H9 (cell line): Measurements from ENCODE around the gene GALNT4. TPM values are rescaled to one million over a fixed set of nuclear protein-coding genes. Genes with fewer than 3 reads are reported as not detected.

ENCODE experiments used
- DNase-seq: peaks from one replicate; pipeline ENCODE4 v3.0.0-alpha.2; 2017
- H2AFZ ChIP-seq: one replicate; pipeline ENCODE4 v1.6.1; 2013; ENCODE audit warnings: mild to moderate bottlenecking, low read length, control low read depth, moderate library complexity
- H2AK5ac ChIP-seq: 2 replicates; pipeline ENCODE4 v1.6.1; 2013; ENCODE audit warnings: low read length, control low read depth, mixed read lengths; ENCODE audit not compliant: insufficient read length
- H2BK120ac ChIP-seq: one replicate; pipeline ENCODE4 v1.6.1; 2013; ENCODE audit warnings: low read depth, mild to moderate bottlenecking, low read length, control low read depth, inconsistent platforms; ENCODE audit not compliant: poor library complexity, severe bottlenecking
- H2BK12ac ChIP-seq: 2 replicates; pipeline ENCODE4 v1.6.1; 2013; ENCODE audit warnings: low read length, control low read depth, mixed read lengths, low read depth; ENCODE audit not compliant: insufficient read length
- H2BK15ac ChIP-seq: 2 replicates; pipeline ENCODE4 v1.6.1; 2013; ENCODE audit warnings: low read depth, low read length, control low read depth
- H2BK20ac ChIP-seq: one replicate; pipeline ENCODE4 v1.6.1; 2013; ENCODE audit warnings: low read depth, mild to moderate bottlenecking, low read length, control low read depth, inconsistent platforms; ENCODE audit not compliant: poor library complexity, severe bottlenecking
- H2BK5ac ChIP-seq: 2 replicates; pipeline ENCODE4 v1.6.1; 2013; ENCODE audit warnings: low read length, control low read depth, mixed read lengths; ENCODE audit not compliant: insufficient read length
- H3K14ac ChIP-seq: 2 replicates; pipeline ENCODE4 v1.6.1; 2013; ENCODE audit warnings: low read length, control low read depth; ENCODE audit not compliant: insufficient read depth
- H3K18ac ChIP-seq: 2 replicates; pipeline ENCODE4 v1.6.1; 2013; ENCODE audit warnings: low read depth, mild to moderate bottlenecking, mixed read lengths, low read length, control low read depth; ENCODE audit not compliant: insufficient read length
- H3K23ac ChIP-seq: 2 replicates; pipeline ENCODE4 v1.6.1; 2013; ENCODE audit warnings: low read length, control low read depth, mixed read lengths, low read depth; ENCODE audit not compliant: insufficient read length
- H3K23me2 ChIP-seq: 2 replicates; pipeline ENCODE4 v1.6.1; 2013; ENCODE audit warnings: low read depth, mild to moderate bottlenecking, mixed read lengths, low read length, control low read depth; ENCODE audit not compliant: insufficient read length, poor library complexity, severe bottlenecking
- H3K27ac ChIP-seq: 2 replicates; pipeline ENCODE4 v1.5.1; 2013; ENCODE audit warnings: low read length, control low read depth, mixed read lengths, low read depth; ENCODE audit not compliant: insufficient read length
- H3K27me3 ChIP-seq: 2 replicates; pipeline ENCODE4 v1.6.1; 2013; ENCODE audit warnings: low read length, control low read depth, inconsistent platforms; ENCODE audit not compliant: insufficient read depth
- H3K4ac ChIP-seq: 2 replicates; pipeline ENCODE4 v1.6.1; 2013; ENCODE audit warnings: low read depth, mild to moderate bottlenecking, control low read depth, inconsistent platforms, low read length, moderate library complexity
- H3K4me1 ChIP-seq: 2 replicates; pipeline ENCODE4 v1.6.1; 2013; ENCODE audit warnings: low read length, control low read depth, inconsistent platforms; ENCODE audit not compliant: insufficient read depth
- H3K4me2 ChIP-seq: 2 replicates; pipeline ENCODE4 v1.6.1; 2013; ENCODE audit warnings: low read length, control low read depth, mixed read lengths; ENCODE audit not compliant: insufficient read length, insufficient read depth
- H3K56ac ChIP-seq: 2 replicates; pipeline ENCODE4 v1.6.1; 2013; ENCODE audit warnings: low read depth, mild to moderate bottlenecking, mixed read lengths, low read length, control low read depth; ENCODE audit not compliant: insufficient read length
- H3K79me1 ChIP-seq: 2 replicates; pipeline ENCODE4 v1.6.1; 2013; ENCODE audit warnings: low read depth, mild to moderate bottlenecking, moderate library complexity, low read length, control low read depth, inconsistent platforms; ENCODE audit not compliant: insufficient read depth, poor library complexity, severe bottlenecking
- H3K79me2 ChIP-seq: 2 replicates; pipeline ENCODE4 v1.6.1; 2013; ENCODE audit warnings: low read length, control low read depth, inconsistent platforms; ENCODE audit not compliant: insufficient read depth
- H3K9ac ChIP-seq: 2 replicates; pipeline ENCODE4 v1.6.1; 2013; ENCODE audit warnings: low read length, control low read depth, mixed read lengths; ENCODE audit not compliant: insufficient read length; ENCODE audit errors: extremely low read depth
- H3K9me3 ChIP-seq: one replicate; pipeline ENCODE4 v1.6.1; 2013; ENCODE audit warnings: low read depth, low read length, inconsistent platforms; ENCODE audit not compliant: control insufficient read depth
- H3T11ph ChIP-seq: one replicate; pipeline ENCODE4 v1.6.1; 2013; ENCODE audit warnings: mild to moderate bottlenecking, low read length, control low read depth, inconsistent platforms
- H4K20me1 ChIP-seq: one replicate; pipeline ENCODE4 v1.6.1; 2013; ENCODE audit not compliant: control insufficient read depth, insufficient read length, insufficient read depth
- H4K5ac ChIP-seq: 2 replicates; pipeline ENCODE4 v1.6.1; 2013; ENCODE audit warnings: low read depth, mild to moderate bottlenecking, mixed read lengths, low read length, control low read depth; ENCODE audit not compliant: insufficient read length
- H4K8ac ChIP-seq: replicated peaks from 2 replicates; pipeline ENCODE4 v1.6.1; 2013; ENCODE audit warnings: low read length, control low read depth, mixed read lengths, low read depth; ENCODE audit not compliant: insufficient read length
- H4K91ac ChIP-seq: 2 replicates; pipeline ENCODE4 v1.6.1; 2013; ENCODE audit warnings: low read depth, mild to moderate bottlenecking, moderate library complexity, mixed read lengths, low read length, control low read depth; ENCODE audit not compliant: insufficient read length
- H3K27ac Mint-ChIP-seq, 3 experiments: 2 replicates in 2 of 3; 3 replicates in 1 of 3; pipeline ENCODE4 v1.8.0; 2020 to 2021; ENCODE audit warnings: mixed read lengths in 3 of 3, mild to moderate bottlenecking in 1 of 3, moderate library complexity in 1 of 3
- H3K27me3 Mint-ChIP-seq: 2 replicates; pipeline ENCODE4 v1.8.0; 2021; ENCODE audit warnings: low read depth, mild to moderate bottlenecking, moderate library complexity, mixed read lengths
- H3K36me3 Mint-ChIP-seq, 3 experiments: 2 replicates in 2 of 3; 3 replicates in 1 of 3; pipeline ENCODE4 v1.8.0; 2020 to 2021; ENCODE audit warnings: low read depth in 3 of 3, mixed read lengths in 3 of 3; ENCODE audit not compliant: insufficient read depth in 1 of 3
- H3K4me1 Mint-ChIP-seq, 2 experiments: 2 replicates each; pipeline ENCODE4 v1.8.0; 2020; ENCODE audit warnings: mixed read lengths in 2 of 2
- H3K4me3 Mint-ChIP-seq, 2 experiments: 2 replicates in 1 of 2; 3 replicates in 1 of 2; pipeline ENCODE4 v1.8.0; 2020 to 2021; ENCODE audit warnings: mild to moderate bottlenecking in 2 of 2, mixed read lengths in 2 of 2, moderate library complexity in 1 of 2
- H3K9me3 Mint-ChIP-seq, 2 experiments: 2 replicates in 1 of 2; 3 replicates in 1 of 2; pipeline ENCODE4 v1.8.0; 2020; ENCODE audit warnings: mild to moderate bottlenecking in 2 of 2, mixed read lengths in 2 of 2, moderate library complexity in 1 of 2
- WGBS: extraction: QIAGEN DNeasy Blood & Tissue Kit; methylation state at CpG from one replicate; pipeline ENCODE4 v1.1.7; 2013; ENCODE audit warnings: missing lambda C conversion rate, low lambda C conversion rate, mixed read lengths; ENCODE audit not compliant: insufficient read length; ENCODE audit errors: extremely low coverage; 5-methylcytosine and 5-hydroxymethylcytosine counted together
- total RNA-seq: library from RNA; stranded (reverse); gene quantifications from 2 replicates; pipeline ENCODE4 v1.2.1, GENCODE V29; 2021
- TF ChIP-seq, protein P1 (sequence below): fragments of 200-600 bp; sonication (generic); conservative IDR thresholded peaks from 3 replicates; pipeline ENCODE4 v1.8.0; 2021; ENCODE audit warnings: antibody characterized with exemption, mild to moderate bottlenecking

Gene GALNT4
- total RNA-seq, 1 experiment from 2014 or later: 3.1 TPM

DNA sequence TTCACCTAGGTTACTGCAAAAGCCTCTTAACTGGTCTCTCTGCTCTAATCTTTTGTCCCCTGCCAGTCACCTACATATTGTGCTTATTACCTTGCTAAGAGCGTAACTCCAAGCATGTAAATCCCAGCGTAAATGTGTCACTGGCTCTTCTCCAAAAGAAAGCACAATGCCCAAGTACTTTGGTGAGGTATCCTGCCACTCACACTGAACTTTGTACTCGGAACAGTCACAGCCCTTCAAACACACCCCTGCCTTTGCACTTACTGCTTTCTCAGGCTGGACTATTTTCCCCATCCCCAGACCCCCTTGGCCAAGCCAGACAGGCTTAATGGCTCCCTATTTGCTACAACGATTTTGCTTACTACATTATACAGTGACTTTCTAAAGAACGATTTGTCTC, 31.7 kb downstream of the GALNT4 start:
- Histone ChIP-seq H2BK5ac (no peak overlapping the region), H4K91ac (no peak overlapping the region), H3K23ac (no peak overlapping the region), H3K14ac (no peak overlapping the region), H4K5ac (no peak overlapping the region), H3K27ac (no peak overlapping the region), H2BK20ac (no peak overlapping the region), H2BK12ac (no peak overlapping the region), H3K79me1 (no peaks in the 10 kb centered on the region), H2AFZ (no peak overlapping the region), H4K8ac (no peak overlapping the region), H3K4ac (no peak overlapping the region), H3K23me2 (no peaks in the 10 kb centered on the region), H3T11ph (no peak overlapping the region), H2BK15ac (no peak overlapping the region), H3K79me2 (no peaks in the 10 kb centered on the region), H2BK120ac (no peak overlapping the region), H2AK5ac (no peak overlapping the region), H3K18ac (no peak overlapping the region), H3K4me2 (no peak overlapping the region), H4K20me1 (no peaks in the 10 kb centered on the region), H3K27me3 (no peaks in the 10 kb centered on the region), H3K56ac (no peak overlapping the region), H3K9me3 (no peaks in the 10 kb centered on the region), H3K9ac (no peak overlapping the region), H3K4me1 (no peaks in the 10 kb centered on the region)
- H3K36me3 Mint-ChIP-seq: peaks cover 3 to 6% (median 4%) of the 10 kb centered on the region in 3 experiments; a peak in 5 of 7 replicates
- 0 out of 5 replicates have a peak, but pooled peaks cover 0 to 3% of the 10 kb centered on the region in 2 experiments for H3K9me3 Mint-ChIP-seq
- DNase-seq: no peak
- peaks cover 6 to 8% of the 10 kb centered on the region in 2 experiments; a peak in 3 of 4 replicates for H3K4me1 Mint-ChIP-seq
- H3K4me3 Mint-ChIP-seq: no peak overlapping the region
- WGBS: no CpG with 5 or more reads among the region's 5 CpGs
- TF ChIP-seq, protein P1, sequence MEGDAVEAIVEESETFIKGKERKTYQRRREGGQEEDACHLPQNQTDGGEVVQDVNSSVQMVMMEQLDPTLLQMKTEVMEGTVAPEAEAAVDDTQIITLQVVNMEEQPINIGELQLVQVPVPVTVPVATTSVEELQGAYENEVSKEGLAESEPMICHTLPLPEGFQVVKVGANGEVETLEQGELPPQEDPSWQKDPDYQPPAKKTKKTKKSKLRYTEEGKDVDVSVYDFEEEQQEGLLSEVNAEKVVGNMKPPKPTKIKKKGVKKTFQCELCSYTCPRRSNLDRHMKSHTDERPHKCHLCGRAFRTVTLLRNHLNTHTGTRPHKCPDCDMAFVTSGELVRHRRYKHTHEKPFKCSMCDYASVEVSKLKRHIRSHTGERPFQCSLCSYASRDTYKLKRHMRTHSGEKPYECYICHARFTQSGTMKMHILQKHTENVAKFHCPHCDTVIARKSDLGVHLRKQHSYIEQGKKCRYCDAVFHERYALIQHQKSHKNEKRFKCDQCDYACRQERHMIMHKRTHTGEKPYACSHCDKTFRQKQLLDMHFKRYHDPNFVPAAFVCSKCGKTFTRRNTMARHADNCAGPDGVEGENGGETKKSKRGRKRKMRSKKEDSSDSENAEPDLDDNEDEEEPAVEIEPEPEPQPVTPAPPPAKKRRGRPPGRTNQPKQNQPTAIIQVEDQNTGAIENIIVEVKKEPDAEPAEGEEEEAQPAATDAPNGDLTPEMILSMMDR: no peak
- H3K27me3 Mint-ChIP-seq: no peaks in the 10 kb centered on the region
- no peak overlapping the region for H3K27ac Mint-ChIP-seq
